OCI-LY1 (cell line): ENCODE measurements around the gene MSL3.

Source experiments
- H2AFZ ChIP-seq: fragments of 200-600 bp; sonication (generic), shearing (Covaris generic); 2 replicates; pipeline ENCODE4 v1.6.0; 2014; ENCODE audit warnings: antibody characterized with exemption, mild to moderate bottlenecking, low read length
- H3F3A ChIP-seq: fragments of 200-600 bp; sonication (generic), shearing (Covaris generic); 2 replicates; pipeline ENCODE4 v1.6.0; 2014; ENCODE audit warnings: mild to moderate bottlenecking, antibody characterized with exemption, low read length, moderate library complexity; ENCODE audit not compliant: insufficient read depth
- H3K27ac ChIP-seq: fragments of 200-600 bp; sonication (generic); 2 replicates; pipeline ENCODE4 v1.5.1; 2014; ENCODE audit warnings: low read length, mixed run types, mild to moderate bottlenecking, low read depth; ENCODE audit not compliant: poor library complexity, severe bottlenecking
- H3K27me3 ChIP-seq: fragments of 200-600 bp; sonication (generic); 2 replicates; pipeline ENCODE4 v1.6.0; 2014; ENCODE audit warnings: antibody characterized with exemption, mild to moderate bottlenecking, low read length, moderate library complexity; ENCODE audit not compliant: insufficient read depth
- H3K36me3 ChIP-seq: fragments of 200-600 bp; sonication (generic); 2 replicates; pipeline ENCODE4 v1.6.1; 2014; ENCODE audit warnings: mild to moderate bottlenecking, antibody characterized with exemption, low read length, moderate library complexity, mixed read lengths; ENCODE audit not compliant: insufficient read depth
- H3K4me1 ChIP-seq: fragments of 200-600 bp; sonication (generic); 2 replicates; pipeline ENCODE4 v1.5.1; 2014; ENCODE audit warnings: mild to moderate bottlenecking, low read length, moderate library complexity; ENCODE audit not compliant: insufficient read depth, severe bottlenecking
- H3K4me2 ChIP-seq: fragments of 200-600 bp; sonication (generic), shearing (Covaris generic); 2 replicates; pipeline ENCODE4 v1.6.1; 2014; ENCODE audit warnings: low read length
- H3K4me3 ChIP-seq: fragments of 200-600 bp; sonication (generic); 2 replicates; pipeline ENCODE4 v1.5.1; 2014; ENCODE audit warnings: low read length, low read depth, mild to moderate bottlenecking, mixed read lengths; ENCODE audit not compliant: poor library complexity, severe bottlenecking
- H3K79me2 ChIP-seq: fragments of 200-600 bp; shearing (Covaris generic); 2 replicates; pipeline ENCODE4 v1.6.1; 2016; ENCODE audit warnings: mixed run types, low read length, mixed read lengths; ENCODE audit not compliant: insufficient read depth
- H3K9ac ChIP-seq: fragments of 200-600 bp; sonication (generic), shearing (Covaris generic); 2 replicates; pipeline ENCODE4 v1.6.1; 2014; ENCODE audit warnings: mild to moderate bottlenecking, low read length, mixed read lengths
- H3K9me2 ChIP-seq: fragments of 200-600 bp; sonication (generic), shearing (Covaris generic); 2 replicates; pipeline ENCODE4 v1.6.1; 2014; ENCODE audit warnings: low read depth, mild to moderate bottlenecking, low read length, mixed read lengths
- H3K9me3 ChIP-seq: fragments of 200-600 bp; shearing (Covaris generic); 2 replicates; pipeline ENCODE4 v1.6.1; 2014; ENCODE audit warnings: low read length, mixed read lengths
- H4K20me1 ChIP-seq: fragments of 200-600 bp; sonication (generic), shearing (Covaris generic); 2 replicates; pipeline ENCODE4 v1.6.0; 2016; ENCODE audit warnings: mild to moderate bottlenecking, low read length; ENCODE audit not compliant: insufficient read depth
- EZH2 ChIP-seq: fragments of 200-600 bp; sonication (generic), shearing (Covaris generic); IDR thresholded peaks from 2 replicates; pipeline ENCODE4 v1.8.0; 2017; ENCODE audit warnings: borderline replicate concordance, mixed run types, mild to moderate bottlenecking, antibody characterized with exemption, low read length, moderate library complexity, mixed read lengths
- TF ChIP-seq, protein P1 (sequence below): fragments of 200-600 bp; sonication (generic), shearing (Covaris generic); IDR thresholded peaks from 2 replicates; pipeline ENCODE4 v1.5.1; 2017; ENCODE audit warnings: mild to moderate bottlenecking, antibody characterized with exemption, low read length, moderate library complexity, mixed read lengths

MSL3 gene

DNA sequence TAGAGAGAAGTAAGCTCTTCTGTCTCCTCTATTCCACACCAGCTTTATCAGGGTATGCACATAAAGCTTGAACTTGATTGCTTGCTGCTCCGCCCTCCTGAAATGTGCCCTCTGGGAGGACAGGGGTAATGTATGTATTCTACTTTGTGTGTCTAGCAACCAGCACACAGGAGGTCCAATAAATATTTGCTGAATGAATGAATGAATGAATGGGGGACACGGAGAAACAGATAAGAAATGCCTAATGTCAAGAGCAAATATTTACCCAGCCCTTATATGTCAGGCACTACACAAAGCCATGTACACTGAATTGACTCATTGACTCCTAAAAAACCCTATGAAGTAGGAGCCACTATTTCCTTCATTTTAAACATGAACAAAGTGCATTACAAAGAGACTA is 2.3 kb upstream of the MSL3 start:
- TF ChIP-seq, protein P1, sequence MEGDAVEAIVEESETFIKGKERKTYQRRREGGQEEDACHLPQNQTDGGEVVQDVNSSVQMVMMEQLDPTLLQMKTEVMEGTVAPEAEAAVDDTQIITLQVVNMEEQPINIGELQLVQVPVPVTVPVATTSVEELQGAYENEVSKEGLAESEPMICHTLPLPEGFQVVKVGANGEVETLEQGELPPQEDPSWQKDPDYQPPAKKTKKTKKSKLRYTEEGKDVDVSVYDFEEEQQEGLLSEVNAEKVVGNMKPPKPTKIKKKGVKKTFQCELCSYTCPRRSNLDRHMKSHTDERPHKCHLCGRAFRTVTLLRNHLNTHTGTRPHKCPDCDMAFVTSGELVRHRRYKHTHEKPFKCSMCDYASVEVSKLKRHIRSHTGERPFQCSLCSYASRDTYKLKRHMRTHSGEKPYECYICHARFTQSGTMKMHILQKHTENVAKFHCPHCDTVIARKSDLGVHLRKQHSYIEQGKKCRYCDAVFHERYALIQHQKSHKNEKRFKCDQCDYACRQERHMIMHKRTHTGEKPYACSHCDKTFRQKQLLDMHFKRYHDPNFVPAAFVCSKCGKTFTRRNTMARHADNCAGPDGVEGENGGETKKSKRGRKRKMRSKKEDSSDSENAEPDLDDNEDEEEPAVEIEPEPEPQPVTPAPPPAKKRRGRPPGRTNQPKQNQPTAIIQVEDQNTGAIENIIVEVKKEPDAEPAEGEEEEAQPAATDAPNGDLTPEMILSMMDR, result no peak
- TF ChIP-seq EZH2, result no peak
- Histone ChIP-seq H3K27ac (no peak overlapping the region), H3K36me3 (peaks cover under 1% of the 10 kb centered on the region; the same call in 1 of the 2 replicates), H3K79me2 (no peaks in the 10 kb centered on the region), H2AFZ (no peak overlapping the region), H3K9me2 (no peaks in the 10 kb centered on the region), H3K4me2 (no peak overlapping the region), H3K27me3 (no peaks in the 10 kb centered on the region), H3F3A (no peaks in the 10 kb centered on the region), H3K4me1 (peaks cover 11% of the 10 kb centered on the region), H3K9ac (no peak overlapping the region), H4K20me1 (no peaks in the 10 kb centered on the region), H3K4me3 (no peak overlapping the region), H3K9me3 (no peaks in the 10 kb centered on the region)

DNA sequence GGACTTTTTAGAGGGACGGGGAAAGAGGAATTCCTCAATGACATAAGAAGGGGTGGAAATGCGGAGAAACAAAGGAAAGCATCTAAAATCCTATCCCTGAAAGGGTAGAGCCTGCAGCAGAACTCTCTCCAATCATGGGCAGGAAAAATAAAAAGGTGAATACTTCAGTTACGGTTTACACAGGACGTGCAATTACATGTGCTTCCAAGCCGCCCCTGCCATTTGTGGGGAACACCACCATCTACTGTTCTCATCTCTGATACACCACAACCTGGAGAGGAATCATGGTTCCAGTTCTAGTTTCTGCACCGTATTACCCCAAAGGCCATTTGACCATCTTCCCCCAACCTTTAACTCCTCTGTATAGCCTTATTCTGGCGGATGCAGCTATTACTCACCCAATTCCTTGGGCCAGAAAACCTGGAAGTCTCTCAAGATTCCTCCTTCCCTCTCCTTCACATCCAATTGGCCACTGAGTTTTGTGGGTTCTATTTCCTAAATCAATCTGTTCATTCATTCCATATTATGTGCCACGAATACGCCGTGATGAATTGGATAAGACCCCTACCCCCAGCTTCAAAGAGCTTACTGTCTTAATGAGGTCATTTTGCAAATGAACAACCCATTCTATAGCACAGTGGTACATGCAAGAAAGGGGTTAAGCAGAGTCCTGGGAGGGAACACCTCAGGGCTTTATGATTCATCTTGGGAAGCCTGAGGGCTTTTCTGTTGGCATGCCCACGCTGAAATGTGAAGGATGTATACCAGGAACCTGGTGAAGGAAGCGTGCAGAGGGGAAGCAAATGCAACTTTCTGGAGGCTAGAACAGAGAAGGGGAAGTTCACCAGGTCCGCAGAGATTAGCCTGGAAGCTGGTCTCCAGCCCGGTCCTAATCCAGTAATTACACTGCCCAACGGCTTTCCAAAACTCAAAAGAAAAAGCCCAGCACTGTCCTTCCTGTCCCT is 1.4 kb upstream of the MSL3 start:
- TF ChIP-seq, protein P1, result no peak
- TF ChIP-seq EZH2, result no peak
- Histone ChIP-seq H3K4me1 (peaks cover 16% of the 10 kb centered on the region), H3K4me3 (peak overlapping the region; percentile 72), H3K36me3 (peaks cover 8% of the 10 kb centered on the region; the same call in 1 of the 2 replicates), H3K27me3 (no peaks in the 10 kb centered on the region), H3K27ac (no peak overlapping the region), H4K20me1 (no peaks in the 10 kb centered on the region), H3K9me3 (no peaks in the 10 kb centered on the region), H3K9me2 (no peaks in the 10 kb centered on the region), H3F3A (no peaks in the 10 kb centered on the region), H3K79me2 (no peaks in the 10 kb centered on the region), H2AFZ (no peak overlapping the region), H3K9ac (no peak overlapping the region), H3K4me2 (peak overlapping the region; percentile 83)

DNA sequence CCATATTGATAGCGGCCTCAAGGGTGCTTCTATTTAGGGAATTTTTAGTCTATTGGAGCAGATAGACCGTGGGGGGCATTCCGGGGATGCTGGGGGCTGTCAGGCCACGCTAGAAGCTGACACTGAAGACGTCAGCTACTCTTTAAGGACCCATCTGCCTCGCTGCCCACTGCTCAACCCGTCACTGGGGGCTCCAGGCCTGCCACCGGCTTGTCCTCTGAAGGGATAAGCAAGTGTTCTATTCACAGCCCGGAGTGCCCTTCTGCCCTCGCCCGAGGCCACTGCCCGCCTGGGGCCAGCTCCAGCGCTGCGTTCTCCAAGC is 679 bp upstream of the MSL3 start:
- H3K27ac ChIP-seq, result no peak overlapping the region
- TF ChIP-seq EZH2, result no peak
- TF ChIP-seq, protein P1, result no peak
- no peaks in the 10 kb centered on the region for H3F3A ChIP-seq
- no peaks in the 10 kb centered on the region for H3K27me3 ChIP-seq
- no peaks in the 10 kb centered on the region for H3K9me3 ChIP-seq
- H3K36me3 ChIP-seq, result peaks cover 14% of the 10 kb centered on the region
- no peaks in the 10 kb centered on the region for H4K20me1 ChIP-seq
- peak overlapping the region; percentile 83 for H3K4me2 ChIP-seq
- H3K9ac ChIP-seq, result peak overlapping the region; percentile 78
- H3K9me2 ChIP-seq, result no peaks in the 10 kb centered on the region
- peak overlapping the region; percentile 87; the same call in 1 of the 2 replicates for H2AFZ ChIP-seq
- no peaks in the 10 kb centered on the region for H3K79me2 ChIP-seq
- H3K4me1 ChIP-seq, result peaks cover 16% of the 10 kb centered on the region
- H3K4me3 ChIP-seq, result peak overlapping the region; percentile 72
